Measurements from ENCODE around the gene FUZ. TPM values are rescaled to one million over a fixed set of nuclear protein-coding genes. Genes with fewer than 3 reads are reported as not detected.
"Not testable (repeated sequence)": the region's sequence is repeated elsewhere in the genome, so short reads cannot be mapped to it uniquely, and the experiment has no call there.

The FUZ gene
- total and polyA plus RNA-seq, 9 donors: 14.6 to 23.8 (median 17.4) TPM

GRCh38 chr19:49831592-49831991, 18.5 kb upstream of the FUZ start:
- Histone ChIP-seq H3K36me3 (ENCODE audit: control insufficient read depth, insufficient read depth, low read length) (peaks cover 93% of the 10 kb centered on the region), H3K27me3 (ENCODE audit: control insufficient read depth, insufficient read depth, low read length) (no peaks in the 10 kb centered on the region), H3K27ac (ENCODE audit: low read length) (no peak overlapping the region), H3K4me3 (ENCODE audit: low read length) (no peak overlapping the region), H3K4me1 (ENCODE audit: control insufficient read depth, insufficient read depth, low read length) (peaks cover 29% of the 10 kb centered on the region), H3K9me3 (replicated peaks; ENCODE audit: control insufficient read depth, low read depth, low read length) (no peaks in the 10 kb centered on the region)
- WGBS (ENCODE audit: insufficient coverage): 98% methylated on average over 8 of the region's 8 CpGs
- no peak for DNase-seq

- Histone ChIP-seq H3K9me3 (replicated peaks; ENCODE audit: control insufficient read depth, low read depth, low read length) (no peaks in the 10 kb centered on the region), H3K27me3 (ENCODE audit: control insufficient read depth, insufficient read depth, low read length) (no peaks in the 10 kb centered on the region), H3K36me3 (ENCODE audit: control insufficient read depth, insufficient read depth, low read length) (peaks cover 90% of the 10 kb centered on the region), H3K27ac (ENCODE audit: low read length) (no peak overlapping the region), H3K4me3 (ENCODE audit: low read length) (no peak overlapping the region), H3K4me1 (ENCODE audit: control insufficient read depth, insufficient read depth, low read length) (peaks cover 35% of the 10 kb centered on the region)
- no peak for DNase-seq
- WGBS (ENCODE audit: insufficient coverage): 91% methylated on average over 11 of the region's 12 CpGs
Observed at GRCh38 chr19:49830766-49831165, 17.7 kb upstream of the FUZ start.

- 91% methylated on average over 18 of the region's 18 CpGs for WGBS (ENCODE audit: insufficient coverage)
- Histone ChIP-seq H3K36me3 (ENCODE audit: control insufficient read depth, insufficient read depth, low read length) (peaks cover 79% of the 10 kb centered on the region), H3K27ac (ENCODE audit: low read length) (no peak overlapping the region), H3K4me1 (ENCODE audit: control insufficient read depth, insufficient read depth, low read length) (peaks cover 32% of the 10 kb centered on the region), H3K27me3 (ENCODE audit: control insufficient read depth, insufficient read depth, low read length) (no peaks in the 10 kb centered on the region), H3K4me3 (ENCODE audit: low read length) (no peak overlapping the region), H3K9me3 (replicated peaks; ENCODE audit: control insufficient read depth, low read depth, low read length) (no peaks in the 10 kb centered on the region)
- no peak for DNase-seq
Observed at GRCh38 chr19:49829721-49830120, 16.6 kb upstream of the FUZ start.

GRCh38 chr19:49829200-49829599, 16.1 kb upstream of the FUZ start:
- WGBS (ENCODE audit: insufficient coverage): 69% methylated on average over 7 of the region's 8 CpGs
- Histone ChIP-seq H3K27me3 (ENCODE audit: control insufficient read depth, insufficient read depth, low read length) (no peaks in the 10 kb centered on the region), H3K27ac (ENCODE audit: low read length) (no peak overlapping the region), H3K4me1 (ENCODE audit: control insufficient read depth, insufficient read depth, low read length) (peaks cover 27% of the 10 kb centered on the region), H3K4me3 (ENCODE audit: low read length) (no peak overlapping the region), H3K36me3 (ENCODE audit: control insufficient read depth, insufficient read depth, low read length) (peaks cover 77% of the 10 kb centered on the region), H3K9me3 (replicated peaks; ENCODE audit: control insufficient read depth, low read depth, low read length) (no peaks in the 10 kb centered on the region)
- DNase-seq: no peak

- Histone ChIP-seq H3K36me3 (ENCODE audit: control insufficient read depth, insufficient read depth, low read length) (peaks cover 70% of the 10 kb centered on the region), H3K27ac (ENCODE audit: low read length) (peak overlapping the region; percentile 29), H3K4me1 (ENCODE audit: control insufficient read depth, insufficient read depth, low read length) (peaks cover 11% of the 10 kb centered on the region), H3K27me3 (ENCODE audit: control insufficient read depth, insufficient read depth, low read length) (no peaks in the 10 kb centered on the region), H3K9me3 (replicated peaks; ENCODE audit: control insufficient read depth, low read depth, low read length) (no peaks in the 10 kb centered on the region), H3K4me3 (ENCODE audit: low read length) (no peak overlapping the region)
- 86% methylated on average over 14 of the region's 14 CpGs for WGBS (ENCODE audit: insufficient coverage)
- no peak for DNase-seq
Observed at GRCh38 chr19:49827034-49827433, 13.9 kb upstream of the FUZ start.

GRCh38 chr19:49824662-49825061, 11.6 kb upstream of the FUZ start:
- no peak overlapping the region for H3K4me3 ChIP-seq (ENCODE audit: low read length)
- peaks cover 11% of the 10 kb centered on the region for H3K4me1 ChIP-seq (ENCODE audit: control insufficient read depth, insufficient read depth, low read length)
- no peaks in the 10 kb centered on the region for H3K9me3 ChIP-seq (replicated peaks; ENCODE audit: control insufficient read depth, low read depth, low read length)
- no peak overlapping the region for H3K27ac ChIP-seq (ENCODE audit: low read length)
- no peaks in the 10 kb centered on the region for H3K27me3 ChIP-seq (ENCODE audit: control insufficient read depth, insufficient read depth, low read length)
- WGBS (ENCODE audit: insufficient coverage): 93% methylated on average over 5 of the region's 6 CpGs
- DNase-seq: no peak
- H3K36me3 ChIP-seq (ENCODE audit: control insufficient read depth, insufficient read depth, low read length): peaks cover 52% of the 10 kb centered on the region

- 86% methylated on average over 7 of the region's 12 CpGs for WGBS (ENCODE audit: insufficient coverage)
- no peak for DNase-seq
- no peak overlapping the region for H3K4me3 ChIP-seq (ENCODE audit: low read length)
- H3K36me3 ChIP-seq (ENCODE audit: control insufficient read depth, insufficient read depth, low read length): peaks cover 40% of the 10 kb centered on the region
- H3K9me3 ChIP-seq (replicated peaks; ENCODE audit: control insufficient read depth, low read depth, low read length): no peaks in the 10 kb centered on the region
- no peaks in the 10 kb centered on the region for H3K27me3 ChIP-seq (ENCODE audit: control insufficient read depth, insufficient read depth, low read length)
- H3K27ac ChIP-seq (ENCODE audit: low read length): no peak overlapping the region
- peaks cover 22% of the 10 kb centered on the region for H3K4me1 ChIP-seq (ENCODE audit: control insufficient read depth, insufficient read depth, low read length)
Observed at GRCh38 chr19:49823472-49823871, 10.4 kb upstream of the FUZ start.

GRCh38 chr19:49820125-49820524, 7.0 kb upstream of the FUZ start:
- no peak overlapping the region for H3K4me3 ChIP-seq (ENCODE audit: low read length)
- no peak for DNase-seq
- WGBS (ENCODE audit: insufficient coverage): 75% methylated on average over 4 of the region's 10 CpGs
- peaks cover 21% of the 10 kb centered on the region for H3K36me3 ChIP-seq (ENCODE audit: control insufficient read depth, insufficient read depth, low read length)
- no peaks in the 10 kb centered on the region for H3K27me3 ChIP-seq (ENCODE audit: control insufficient read depth, insufficient read depth, low read length)
- no peaks in the 10 kb centered on the region for H3K9me3 ChIP-seq (replicated peaks; ENCODE audit: control insufficient read depth, low read depth, low read length)
- H3K4me1 ChIP-seq (ENCODE audit: control insufficient read depth, insufficient read depth, low read length): peaks cover 18% of the 10 kb centered on the region
- H3K27ac ChIP-seq (ENCODE audit: low read length): no peak overlapping the region

GRCh38 chr19:49819452-49820115, 6.5 kb upstream of the FUZ start:
- not testable (repeated sequence) for H3K27ac ChIP-seq (ENCODE audit: low read length); H3K4me3 ChIP-seq (ENCODE audit: low read length); H3K9me3 ChIP-seq (replicated peaks; ENCODE audit: control insufficient read depth, low read depth, low read length); DNase-seq; H3K27me3 ChIP-seq (ENCODE audit: control insufficient read depth, insufficient read depth, low read length)
- H3K36me3 ChIP-seq (ENCODE audit: control insufficient read depth, insufficient read depth, low read length): peaks cover 21% of the 10 kb centered on the region
- WGBS (ENCODE audit: insufficient coverage): 79% methylated on average over 3 of the region's 7 CpGs
- peaks cover 18% of the 10 kb centered on the region for H3K4me1 ChIP-seq (ENCODE audit: control insufficient read depth, insufficient read depth, low read length)

GRCh38 chr19:49818649-49819370, 5.7 kb upstream of the FUZ start:
- no peak for DNase-seq
- Histone ChIP-seq H3K9me3 (replicated peaks; ENCODE audit: control insufficient read depth, low read depth, low read length) (no peaks in the 10 kb centered on the region), H3K36me3 (ENCODE audit: control insufficient read depth, insufficient read depth, low read length) (peaks cover 14% of the 10 kb centered on the region), H3K27me3 (ENCODE audit: control insufficient read depth, insufficient read depth, low read length) (no peaks in the 10 kb centered on the region), H3K27ac (ENCODE audit: low read length) (peak overlapping the region; percentile 99), H3K4me3 (ENCODE audit: low read length) (peak overlapping the region; percentile 71), H3K4me1 (ENCODE audit: control insufficient read depth, insufficient read depth, low read length) (peaks cover 18% of the 10 kb centered on the region)
- WGBS (ENCODE audit: insufficient coverage): 24% methylated on average over 14 of the region's 16 CpGs
